Measurements from ENCODE around the gene FBH1. TPM values are rescaled to one million over a fixed set of nuclear protein-coding genes. Genes with fewer than 3 reads are reported as not detected.
A peak's percentile ranks its signal among the peaks of the same experiment; 100 is the strongest.
"Not testable (repeated sequence)": the region's sequence is repeated elsewhere in the genome, so short reads cannot be mapped to it uniquely, and the experiment has no call there.

The FBH1 gene
- total RNA-seq, 2 donors from 2014 or later, result 30.9 to 63.6 TPM

DNA sequence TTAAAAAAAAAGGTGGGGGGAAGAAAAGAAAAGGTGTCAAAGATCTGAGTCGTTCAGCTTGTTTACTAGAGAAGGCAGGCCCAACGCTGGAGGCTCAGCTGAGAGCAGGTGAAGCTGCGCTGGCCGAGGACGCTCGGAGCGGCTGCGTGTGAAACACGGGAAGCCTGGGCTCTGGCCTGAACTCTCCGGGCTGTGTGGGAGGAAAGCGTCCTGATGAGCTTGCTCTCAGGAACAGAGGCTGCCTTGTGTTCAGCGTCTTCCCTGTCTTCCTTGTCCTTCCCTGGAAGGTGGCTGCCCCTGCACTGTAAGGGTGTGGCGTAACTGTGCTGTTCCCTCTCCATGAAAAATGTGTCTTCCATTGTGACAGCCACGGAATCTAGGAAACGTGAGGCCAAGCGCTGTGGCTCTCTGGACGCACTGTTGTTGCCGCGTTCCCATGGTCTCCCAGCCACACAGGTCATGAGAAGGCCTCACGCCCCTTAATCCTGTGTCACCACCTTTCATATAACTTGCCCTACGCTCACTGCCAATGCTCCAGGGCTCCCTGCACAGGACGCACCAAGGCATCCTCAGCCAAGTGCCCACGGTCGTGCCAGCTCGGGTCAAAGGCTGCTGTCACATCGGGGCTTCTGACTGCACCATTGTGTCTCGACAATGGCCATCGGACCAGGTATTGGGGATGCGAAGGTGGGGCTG, 71.5 kb downstream of the FBH1 start:
- 93 to 94% methylated on average over 28 of the region's 29 CpGs for WGBS, 2 donors
- no peak overlapping the region for H3K4me3 ChIP-seq
- peaks cover 0 to 11% of the 10 kb centered on the region in 2 donors for H3K36me3 ChIP-seq (replicated peaks in 1 of 2; ENCODE audit: insufficient read depth in 1 of 2, low read depth in 2 of 2)
- no peaks in the 10 kb centered on the region for H3K9me3 ChIP-seq
- no peak overlapping the region for H3K27ac ChIP-seq
- peaks cover 22% of the 10 kb centered on the region for H3K4me1 ChIP-seq
- H3K27me3 ChIP-seq, result no peaks in the 10 kb centered on the region
- TF ChIP-seq, protein P1, sequence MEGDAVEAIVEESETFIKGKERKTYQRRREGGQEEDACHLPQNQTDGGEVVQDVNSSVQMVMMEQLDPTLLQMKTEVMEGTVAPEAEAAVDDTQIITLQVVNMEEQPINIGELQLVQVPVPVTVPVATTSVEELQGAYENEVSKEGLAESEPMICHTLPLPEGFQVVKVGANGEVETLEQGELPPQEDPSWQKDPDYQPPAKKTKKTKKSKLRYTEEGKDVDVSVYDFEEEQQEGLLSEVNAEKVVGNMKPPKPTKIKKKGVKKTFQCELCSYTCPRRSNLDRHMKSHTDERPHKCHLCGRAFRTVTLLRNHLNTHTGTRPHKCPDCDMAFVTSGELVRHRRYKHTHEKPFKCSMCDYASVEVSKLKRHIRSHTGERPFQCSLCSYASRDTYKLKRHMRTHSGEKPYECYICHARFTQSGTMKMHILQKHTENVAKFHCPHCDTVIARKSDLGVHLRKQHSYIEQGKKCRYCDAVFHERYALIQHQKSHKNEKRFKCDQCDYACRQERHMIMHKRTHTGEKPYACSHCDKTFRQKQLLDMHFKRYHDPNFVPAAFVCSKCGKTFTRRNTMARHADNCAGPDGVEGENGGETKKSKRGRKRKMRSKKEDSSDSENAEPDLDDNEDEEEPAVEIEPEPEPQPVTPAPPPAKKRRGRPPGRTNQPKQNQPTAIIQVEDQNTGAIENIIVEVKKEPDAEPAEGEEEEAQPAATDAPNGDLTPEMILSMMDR (IDR thresholded peaks at IDR 0.05), result no peak
- TF ChIP-seq POLR2A (IDR thresholded peaks at IDR 0.05), result no peak
- DNase-seq (peak in 1 of 4 donors; percentile 8), ATAC-seq (no peak)
- intact Hi-C loops (cut with DNase I), result no loop called here

DNA sequence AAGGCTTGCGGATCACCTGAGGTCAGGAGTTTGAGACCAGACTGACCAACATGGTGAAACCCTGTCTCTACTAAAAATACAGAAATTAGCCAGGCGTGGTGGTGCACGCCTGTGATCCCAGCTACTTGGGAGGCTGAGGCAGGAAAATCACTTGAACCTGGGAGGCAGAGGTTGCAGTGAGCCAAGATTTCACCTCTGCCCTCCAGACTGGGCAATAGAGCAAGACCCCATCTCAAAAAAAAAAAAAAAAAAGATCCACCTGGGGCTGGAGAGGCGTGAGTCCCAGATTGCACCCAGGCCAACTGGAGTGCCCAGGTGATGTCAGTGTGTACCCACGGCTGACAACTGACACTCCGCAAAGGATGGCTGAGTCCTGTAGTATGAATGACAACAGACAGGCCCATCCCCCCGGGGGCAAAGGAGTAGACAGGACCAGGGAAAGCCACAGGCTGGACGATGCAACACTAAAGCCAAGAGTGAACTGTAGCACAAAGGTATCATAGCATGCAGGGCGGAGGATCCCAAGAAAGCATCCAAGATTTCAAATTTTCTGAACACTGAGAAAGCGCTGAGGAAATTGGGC, 72.4 kb downstream of the FBH1 start:
- 91 to 94% methylated on average over 10 of the region's 10 CpGs for WGBS, 2 donors
- ATAC-seq; H3K27ac ChIP-seq; H3K4me3 ChIP-seq; H3K9me3 ChIP-seq; intact Hi-C loops (cut with DNase I); H3K27me3 ChIP-seq: not testable (repeated sequence)
- peaks cover 22% of the 10 kb centered on the region for H3K4me1 ChIP-seq
- peak in 1 of 4 donors; percentile 5 for DNase-seq
- peaks cover 0 to 11% of the 10 kb centered on the region in 2 donors for H3K36me3 ChIP-seq (replicated peaks in 1 of 2; ENCODE audit: insufficient read depth in 1 of 2, low read depth in 2 of 2)

DNA sequence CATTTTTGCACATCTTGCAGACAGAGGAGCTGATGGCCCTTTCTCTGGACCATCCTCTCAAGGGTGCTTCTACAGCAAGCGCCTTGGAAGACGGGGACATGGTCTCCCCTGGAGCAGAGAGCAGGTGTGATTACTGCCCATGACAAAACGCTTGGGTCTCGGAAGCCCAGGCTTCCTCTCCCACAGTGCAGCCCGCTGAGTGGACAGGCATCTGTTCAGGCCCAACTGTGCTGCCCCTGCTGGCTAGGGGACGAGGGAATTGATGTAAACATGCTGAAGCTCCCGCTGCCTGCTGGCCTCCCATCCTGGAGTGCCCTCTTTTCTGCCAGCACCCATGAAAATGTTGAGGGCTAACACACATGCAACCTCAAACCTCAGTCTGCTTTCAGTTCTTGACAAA, 73.0 kb downstream of the FBH1 start:
- DNase-seq, result peak in 1 of 4 donors; percentile 6
- WGBS, 2 donors, result 87 to 89% methylated on average over 3 to 7 of the region's 7 CpGs
- intact Hi-C loops (cut with DNase I), result no loop called here

DNA sequence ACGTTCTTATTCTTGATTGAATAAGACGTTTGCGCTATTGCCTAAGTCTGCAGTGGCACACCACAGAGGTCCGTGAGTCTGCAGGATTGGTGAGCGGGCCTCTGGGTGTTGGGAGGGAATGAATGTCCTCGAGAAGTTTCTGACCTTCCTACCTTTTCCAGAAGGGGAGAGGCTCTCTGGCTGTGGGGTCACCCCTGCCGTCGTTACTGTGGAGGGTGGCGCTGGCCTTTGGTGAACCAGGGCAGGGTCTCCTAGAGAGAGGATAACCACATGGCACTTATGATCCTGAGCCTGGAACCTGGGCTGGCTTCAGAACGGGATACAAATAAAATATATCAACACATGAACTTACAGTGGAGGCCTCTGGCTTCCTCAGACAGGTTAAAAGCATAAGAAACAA, 73.5 kb downstream of the FBH1 start:
- Histone ChIP-seq H3K36me3 (replicated peaks in 1 of 2; ENCODE audit: insufficient read depth in 1 of 2, low read depth in 2 of 2) (peaks cover 0 to 11% of the 10 kb centered on the region in 2 donors), H3K4me1 (peaks cover 25% of the 10 kb centered on the region), H3K27ac (no peak overlapping the region), H3K9me3 (no peaks in the 10 kb centered on the region), H3K4me3 (no peak overlapping the region), H3K27me3 (no peaks in the 10 kb centered on the region)
- WGBS, 2 donors, result 88 to 92% methylated on average over 10 of the region's 10 CpGs
- peak in 1 of 4 donors; percentile 1 for DNase-seq
- no peak for ATAC-seq
- intact Hi-C loops (cut with DNase I), result no loop called here
- TF ChIP-seq POLR2A (IDR thresholded peaks at IDR 0.05), result no peak

More for the DNA sequence above, 73.0 kb downstream of the FBH1 start:
- H3K4me1 ChIP-seq, result peaks cover 22% of the 10 kb centered on the region
- H3K36me3 ChIP-seq (replicated peaks in 1 of 2; ENCODE audit: insufficient read depth in 1 of 2, low read depth in 2 of 2), result peaks cover 0 to 11% of the 10 kb centered on the region in 2 donors
- no peak for ATAC-seq
- H3K27me3 ChIP-seq, result no peaks in the 10 kb centered on the region
- no peak overlapping the region for H3K27ac ChIP-seq
- no peak overlapping the region for H3K4me3 ChIP-seq
- H3K9me3 ChIP-seq, result no peaks in the 10 kb centered on the region
- TF ChIP-seq POLR2A (IDR thresholded peaks at IDR 0.05), result no peak
- TF ChIP-seq, protein P1 (IDR thresholded peaks at IDR 0.05), result no peak

DNA sequence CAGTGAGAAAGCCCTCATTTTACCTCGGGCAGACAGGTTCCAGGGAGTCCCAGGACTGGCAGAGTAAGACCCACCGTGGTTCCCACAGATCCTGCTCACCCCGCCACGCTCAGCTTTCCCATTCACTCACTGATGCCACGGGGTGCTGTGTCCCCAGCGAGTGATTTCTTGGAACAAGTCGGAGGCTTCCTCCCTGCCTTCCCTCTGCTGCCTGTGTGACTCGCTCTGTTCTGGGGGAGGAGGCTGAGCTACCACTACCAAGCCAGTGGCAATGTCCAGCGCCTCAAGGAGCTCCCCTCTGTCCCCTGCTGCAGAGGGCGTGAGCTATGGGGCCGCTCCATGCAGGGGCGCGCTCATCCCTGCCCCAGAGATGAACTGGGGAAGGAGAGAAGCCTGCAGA, 74.7 kb downstream of the FBH1 start:
- no peaks in the 10 kb centered on the region for H3K27me3 ChIP-seq
- peaks cover 33% of the 10 kb centered on the region for H3K4me1 ChIP-seq
- 95 to 96% methylated on average over 9 to 13 of the region's 13 CpGs for WGBS, 2 donors
- H3K27ac ChIP-seq, result peak overlapping the region in 3 of 4 donors; percentile 46 to 75 (median 60)
- peak in 2 of 4 donors; percentile 8 to 12 for DNase-seq
- intact Hi-C loops (cut with DNase I), result no loop called here
- no peak overlapping the region for H3K4me3 ChIP-seq
- TF ChIP-seq, protein P1 (IDR thresholded peaks at IDR 0.05), result no peak
- no peak for TF ChIP-seq POLR2A (IDR thresholded peaks at IDR 0.05)
- no peaks in the 10 kb centered on the region for H3K9me3 ChIP-seq
- no peak for ATAC-seq
- H3K36me3 ChIP-seq (replicated peaks in 1 of 2; ENCODE audit: insufficient read depth in 1 of 2, low read depth in 2 of 2), result peaks cover 0 to 8% of the 10 kb centered on the region in 2 donors

Data from body of pancreas (tissue), 4 donors.